SU-DHL-6 (cell line): ENCODE results near the gene POM121L2.

Experiments used
- H2AFZ ChIP-seq: fragments of 200-600 bp; sonication (generic); 2 replicates; pipeline ENCODE4 v1.6.1; 2014; ENCODE audit warnings: low read depth, mild to moderate bottlenecking, moderate library complexity, mixed read lengths, antibody characterized with exemption, low read length; ENCODE audit not compliant: severe bottlenecking
- H3F3A ChIP-seq: fragments of 200-600 bp; shearing (Covaris generic); 2 replicates; pipeline ENCODE4 v1.6.0; 2016; ENCODE audit warnings: antibody characterized with exemption, mild to moderate bottlenecking; ENCODE audit not compliant: insufficient read depth
- H3K27ac ChIP-seq: fragments of 200-600 bp; sonication (generic); 2 replicates; pipeline ENCODE4 v1.5.1; 2016; ENCODE audit warnings: low read depth, mild to moderate bottlenecking, low read length, moderate library complexity, mixed read lengths
- H3K27me3 ChIP-seq: fragments of 200-600 bp; sonication (generic), shearing (Covaris generic); 2 replicates; pipeline ENCODE4 v1.6.0; 2014; ENCODE audit warnings: mild to moderate bottlenecking, low read length
- H3K36me3 ChIP-seq: fragments of 200-600 bp; sonication (generic); 2 replicates; pipeline ENCODE4 v1.6.1; 2014; ENCODE audit warnings: mild to moderate bottlenecking, low read length, mixed read lengths
- H3K4me2 ChIP-seq: fragments of 300-600, 200-600 bp; shearing (Covaris generic), sonication (generic); 2 replicates; pipeline ENCODE4 v1.6.0; 2014; ENCODE audit warnings: low read length, low read depth, mild to moderate bottlenecking; ENCODE audit not compliant: poor library complexity, severe bottlenecking
- H3K4me3 ChIP-seq: fragments of 200-600 bp; sonication (generic); 2 replicates; pipeline ENCODE4 v1.5.1; 2014; ENCODE audit warnings: antibody characterized with exemption, low read length, mild to moderate bottlenecking, mixed read lengths; ENCODE audit not compliant: insufficient read depth, poor library complexity, severe bottlenecking
- H3K79me2 ChIP-seq: fragments of 200-600 bp; sonication (generic); 2 replicates; pipeline ENCODE4 v1.6.1; 2014; ENCODE audit warnings: mild to moderate bottlenecking, low read length, moderate library complexity; ENCODE audit not compliant: insufficient read depth
- H3K9ac ChIP-seq: fragments of 200-600 bp; sonication (generic); 2 replicates; pipeline ENCODE4 v1.7.0; 2014; ENCODE audit warnings: mild to moderate bottlenecking, low read length
- H3K9me2 ChIP-seq: fragments of 200-600 bp; sonication (generic); replicated peaks from 2 replicates; pipeline ENCODE4 v1.6.1; 2014; ENCODE audit warnings: low read length; ENCODE audit not compliant: insufficient read depth
- H3K9me3 ChIP-seq: fragments of 200-600 bp; sonication (generic); 2 replicates; pipeline ENCODE4 v1.6.1; 2014; ENCODE audit warnings: low read length, mixed read lengths; ENCODE audit not compliant: insufficient read depth
- H4K20me1 ChIP-seq: fragments of 200-600 bp; sonication (generic); 2 replicates; pipeline ENCODE4 v1.6.1; 2014; ENCODE audit warnings: low read depth, mild to moderate bottlenecking, antibody characterized with exemption, low read length, moderate library complexity, mixed read lengths
- EZH2phosphoT487 ChIP-seq: fragments of 200-600 bp; sonication (generic), shearing (Covaris generic); conservative IDR thresholded peaks from 2 replicates; pipeline ENCODE4 v1.6.1; 2018; ENCODE audit warnings: mild to moderate bottlenecking, antibody characterized with exemption, low read length, moderate library complexity, mixed read lengths
- TF ChIP-seq, protein P1 (sequence below): fragments of 200-600 bp; sonication (generic); IDR thresholded peaks from one replicate; pipeline ENCODE4 v1.5.1; 2017; ENCODE audit warnings: antibody characterized with exemption, mild to moderate bottlenecking, low read length, moderate library complexity; ENCODE audit not compliant: insufficient read depth, poor library complexity, severe bottlenecking

The POM121L2 gene

GRCh38 chr6:27288136-27289044 is 23.7 kb downstream of the POM121L2 start:
- H4K20me1 ChIP-seq: no peaks in the 10 kb centered on the region
- H3K27me3 ChIP-seq: peaks cover 6% of the 10 kb centered on the region; the same call in 1 of the 2 replicates
- no peak for TF ChIP-seq EZH2phosphoT487
- TF ChIP-seq, protein P1, sequence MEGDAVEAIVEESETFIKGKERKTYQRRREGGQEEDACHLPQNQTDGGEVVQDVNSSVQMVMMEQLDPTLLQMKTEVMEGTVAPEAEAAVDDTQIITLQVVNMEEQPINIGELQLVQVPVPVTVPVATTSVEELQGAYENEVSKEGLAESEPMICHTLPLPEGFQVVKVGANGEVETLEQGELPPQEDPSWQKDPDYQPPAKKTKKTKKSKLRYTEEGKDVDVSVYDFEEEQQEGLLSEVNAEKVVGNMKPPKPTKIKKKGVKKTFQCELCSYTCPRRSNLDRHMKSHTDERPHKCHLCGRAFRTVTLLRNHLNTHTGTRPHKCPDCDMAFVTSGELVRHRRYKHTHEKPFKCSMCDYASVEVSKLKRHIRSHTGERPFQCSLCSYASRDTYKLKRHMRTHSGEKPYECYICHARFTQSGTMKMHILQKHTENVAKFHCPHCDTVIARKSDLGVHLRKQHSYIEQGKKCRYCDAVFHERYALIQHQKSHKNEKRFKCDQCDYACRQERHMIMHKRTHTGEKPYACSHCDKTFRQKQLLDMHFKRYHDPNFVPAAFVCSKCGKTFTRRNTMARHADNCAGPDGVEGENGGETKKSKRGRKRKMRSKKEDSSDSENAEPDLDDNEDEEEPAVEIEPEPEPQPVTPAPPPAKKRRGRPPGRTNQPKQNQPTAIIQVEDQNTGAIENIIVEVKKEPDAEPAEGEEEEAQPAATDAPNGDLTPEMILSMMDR: no peak
- no peak overlapping the region for H3K9ac ChIP-seq
- H3K27ac ChIP-seq: no peak overlapping the region
- no peaks in the 10 kb centered on the region for H3K36me3 ChIP-seq
- no peaks in the 10 kb centered on the region for H3K79me2 ChIP-seq
- H3F3A ChIP-seq: no peaks in the 10 kb centered on the region
- no peaks in the 10 kb centered on the region for H3K9me3 ChIP-seq
- no peak overlapping the region for H2AFZ ChIP-seq
- H3K4me3 ChIP-seq: no peak overlapping the region
- no peaks in the 10 kb centered on the region for H3K9me2 ChIP-seq
- no peak overlapping the region for H3K4me2 ChIP-seq

- H3K4me2 ChIP-seq: no peak overlapping the region
- H2AFZ ChIP-seq: no peak overlapping the region
- no peak overlapping the region for H3K4me3 ChIP-seq
Observed at GRCh38 chr6:27287751-27288135, 24.3 kb downstream of the POM121L2 start.

DNA sequence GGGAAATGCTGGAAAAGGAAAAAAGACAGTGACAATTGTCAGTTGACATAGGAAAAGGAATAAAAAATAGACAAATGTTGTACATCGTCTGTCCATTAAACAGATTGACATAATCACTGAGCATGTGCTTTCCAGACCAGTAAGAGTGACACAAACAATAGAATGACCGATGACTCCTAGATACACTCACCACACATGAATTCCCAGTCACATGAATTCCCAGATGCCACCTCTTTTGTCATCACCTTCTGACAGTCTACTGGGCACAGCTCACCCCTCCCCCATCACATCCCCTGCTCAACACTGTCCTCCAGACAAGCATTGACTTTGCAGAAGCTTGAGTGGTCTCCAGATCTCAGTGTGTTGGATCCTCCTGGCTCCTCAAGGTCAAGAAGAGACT is 25.9 kb downstream of the POM121L2 start:
- Histone ChIP-seq H3K4me3 (no peak overlapping the region), H3K9me2 (no peaks in the 10 kb centered on the region), H3K79me2 (no peaks in the 10 kb centered on the region), H2AFZ (no peak overlapping the region), H3F3A (no peaks in the 10 kb centered on the region), H4K20me1 (no peaks in the 10 kb centered on the region), H3K9me3 (no peaks in the 10 kb centered on the region), H3K27me3 (peaks cover 6% of the 10 kb centered on the region; the same call in 1 of the 2 replicates), H3K36me3 (no peaks in the 10 kb centered on the region), H3K27ac (no peak overlapping the region), H3K9ac (no peak overlapping the region), H3K4me2 (no peak overlapping the region)
- TF ChIP-seq EZH2phosphoT487: no peak
- TF ChIP-seq, protein P1: no peak

More at GRCh38 chr6:27287751-27288135, 24.3 kb downstream of the POM121L2 start:
- Histone ChIP-seq H3K36me3 (no peaks in the 10 kb centered on the region), H3F3A (no peaks in the 10 kb centered on the region), H3K9me3 (no peaks in the 10 kb centered on the region), H4K20me1 (no peaks in the 10 kb centered on the region), H3K27ac (no peak overlapping the region), H3K27me3 (peaks cover 6% of the 10 kb centered on the region; the same call in 1 of the 2 replicates), H3K79me2 (no peaks in the 10 kb centered on the region), H3K9ac (no peak overlapping the region), H3K9me2 (no peaks in the 10 kb centered on the region)
- TF ChIP-seq, protein P1: no peak
- TF ChIP-seq EZH2phosphoT487: no peak
